Activated T-helper 17 cell treated with anti-CD3 and anti-CD28 coated beads, Interleukin-2, amount 50 U/mL, for 72 hours (primary cell): ENCODE data around the gene TLL2. TPM values are rescaled to one million over a fixed set of nuclear protein-coding genes. Genes with fewer than 3 reads are reported as not detected.

ENCODE experiments used
- ATAC-seq: fragments of 150-1000 bp; cut with Tn5 transposase; replicated peaks from 2 replicates; pipeline ENCODE4 v1.10.0; 2021; ENCODE audit warnings: mild to moderate bottlenecking, moderate library complexity
- H3K27ac Mint-ChIP-seq: one replicate; pipeline ENCODE4 v1.8.0; 2022; ENCODE audit warnings: mixed read lengths
- H3K27me3 Mint-ChIP-seq: one replicate; pipeline ENCODE4 v1.8.0; 2022; ENCODE audit warnings: mixed read lengths
- H3K36me3 Mint-ChIP-seq: one replicate; pipeline ENCODE4 v1.8.0; 2022; ENCODE audit warnings: low read depth, mild to moderate bottlenecking, mixed read lengths
- H3K4me1 Mint-ChIP-seq: one replicate; pipeline ENCODE4 v1.8.0; 2022; ENCODE audit warnings: mixed read lengths
- H3K4me3 Mint-ChIP-seq: one replicate; pipeline ENCODE4 v1.8.0; 2022; ENCODE audit warnings: mild to moderate bottlenecking, mixed read lengths
- H3K9me3 Mint-ChIP-seq: one replicate; pipeline ENCODE4 v1.8.0; 2022; ENCODE audit warnings: mixed read lengths
- total RNA-seq, 2 donors: library from RNA; stranded (reverse); gene quantifications; one replicate each; pipeline ENCODE4 v1.2.3, GENCODE V29; 2022

The TLL2 gene
- total RNA-seq, 2 donors from 2014 or later: not detected

DNA sequence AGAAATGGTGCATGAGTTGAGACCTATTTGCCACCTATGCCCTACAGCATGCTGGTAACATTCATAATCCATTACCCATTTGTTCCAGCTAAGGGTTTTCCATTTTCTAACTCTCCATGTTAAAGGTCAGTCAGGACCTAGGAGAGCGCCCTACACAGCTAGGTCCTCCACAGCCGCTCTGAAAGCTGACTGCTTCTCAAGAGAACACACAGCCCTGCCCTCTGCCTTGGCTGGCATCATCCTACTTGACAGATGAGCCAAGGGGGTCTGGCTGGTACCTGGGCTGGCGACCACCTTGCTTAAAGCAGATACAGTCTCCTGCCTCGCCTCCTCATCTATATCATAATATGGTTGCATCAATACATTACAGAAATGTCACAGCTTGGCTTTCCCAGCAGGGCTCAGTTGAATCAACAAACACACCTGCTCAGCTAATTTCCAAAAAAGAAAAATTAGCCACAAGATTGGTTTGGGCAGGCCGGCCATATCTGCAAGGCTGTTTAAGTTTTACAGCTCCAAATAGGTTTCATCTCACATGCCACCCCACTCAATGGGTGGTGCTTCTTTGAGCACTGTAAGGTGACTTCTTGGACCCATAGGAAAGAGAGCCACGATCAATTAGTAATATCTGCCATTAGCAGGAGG lies 17.3 kb downstream of the TLL2 start:
- H3K4me1 Mint-ChIP-seq: no peaks in the 10 kb centered on the region
- H3K27ac Mint-ChIP-seq: no peak overlapping the region
- ATAC-seq: no peak
- H3K9me3 Mint-ChIP-seq: no peaks in the 10 kb centered on the region
- peaks cover 23% of the 10 kb centered on the region for H3K27me3 Mint-ChIP-seq
- H3K4me3 Mint-ChIP-seq: no peak overlapping the region
- no peaks in the 10 kb centered on the region for H3K36me3 Mint-ChIP-seq

DNA sequence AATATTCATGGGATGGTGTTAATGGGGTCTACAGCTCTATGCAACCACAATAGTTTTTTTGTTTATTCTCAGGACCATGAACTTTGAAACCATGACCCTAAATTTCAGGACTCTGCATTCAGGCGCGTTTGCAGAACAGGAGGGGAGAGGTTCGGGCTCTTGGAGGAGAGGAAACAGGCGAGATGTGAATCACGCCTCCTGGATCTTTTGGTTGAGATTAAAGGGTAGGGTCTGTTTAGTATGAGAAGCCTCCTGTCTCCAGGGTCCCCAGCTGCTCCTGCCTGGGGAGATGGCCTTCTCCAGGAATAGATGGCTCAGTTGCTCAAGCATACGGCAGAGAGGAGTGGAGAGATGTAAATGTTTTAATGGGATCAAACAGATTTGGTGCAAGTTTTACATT lies 18.2 kb downstream of the TLL2 start:
- H3K9me3 Mint-ChIP-seq: no peaks in the 10 kb centered on the region
- no peak overlapping the region for H3K4me3 Mint-ChIP-seq
- peaks cover 21% of the 10 kb centered on the region for H3K27me3 Mint-ChIP-seq
- H3K4me1 Mint-ChIP-seq: no peaks in the 10 kb centered on the region
- ATAC-seq: no peak
- no peaks in the 10 kb centered on the region for H3K36me3 Mint-ChIP-seq
- H3K27ac Mint-ChIP-seq: no peak overlapping the region

DNA sequence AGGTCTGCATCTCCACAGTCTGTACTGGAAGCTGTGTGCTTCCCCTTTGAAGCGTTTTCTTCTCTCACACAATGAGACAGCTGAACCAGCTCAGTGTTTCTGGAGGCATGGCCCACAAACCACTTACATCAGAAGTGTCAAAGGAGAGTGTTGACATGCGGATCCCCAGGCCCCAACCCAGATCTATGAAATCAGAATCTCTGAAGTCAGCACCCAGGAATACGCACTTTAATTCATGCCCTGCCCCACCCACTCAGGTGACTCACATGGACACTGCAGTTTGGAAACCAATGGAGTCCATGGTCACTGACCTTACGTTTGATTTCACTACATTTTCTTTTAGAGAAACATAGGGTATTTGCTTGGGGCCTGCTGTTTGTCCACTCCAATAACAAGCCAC lies 19.0 kb downstream of the TLL2 start:
- peaks cover 21% of the 10 kb centered on the region for H3K27me3 Mint-ChIP-seq
- H3K4me3 Mint-ChIP-seq: no peak overlapping the region
- no peaks in the 10 kb centered on the region for H3K4me1 Mint-ChIP-seq
- no peaks in the 10 kb centered on the region for H3K9me3 Mint-ChIP-seq
- no peaks in the 10 kb centered on the region for H3K36me3 Mint-ChIP-seq
- ATAC-seq: no peak
- H3K27ac Mint-ChIP-seq: no peak overlapping the region

DNA sequence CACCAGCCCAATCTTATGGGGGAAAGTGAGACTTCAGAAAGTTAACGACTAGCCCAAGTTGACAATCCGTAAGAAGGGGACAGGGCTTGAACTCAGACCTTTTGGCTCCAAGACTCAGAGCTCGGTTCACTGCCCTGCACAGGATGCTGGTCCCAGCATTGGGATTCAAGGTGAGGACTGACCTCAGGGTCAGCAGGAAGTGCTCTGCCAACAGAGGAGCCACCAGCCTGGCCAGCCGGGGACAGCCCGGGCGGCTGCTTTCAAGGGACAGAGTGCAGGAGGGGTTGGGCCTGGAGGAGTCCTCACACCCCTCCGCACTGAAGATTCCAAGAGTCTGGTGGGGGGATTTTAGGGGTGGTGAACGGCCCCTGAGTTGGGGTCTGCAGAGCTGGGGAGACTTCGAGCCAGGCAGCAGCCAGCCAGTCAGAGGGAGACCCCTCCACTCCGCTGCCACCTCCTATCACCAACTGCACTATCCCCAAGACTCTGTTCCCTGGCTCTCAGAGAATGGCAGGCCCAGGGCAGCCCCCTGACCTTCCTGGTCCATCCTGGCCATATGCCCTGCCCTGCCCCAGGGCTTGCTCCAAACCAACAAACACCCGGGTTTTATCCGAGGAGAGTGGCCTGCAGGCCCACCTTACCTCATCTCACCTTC lies 19.7 kb downstream of the TLL2 start:
- H3K27ac Mint-ChIP-seq: no peak overlapping the region
- no peak overlapping the region for H3K4me3 Mint-ChIP-seq
- no peaks in the 10 kb centered on the region for H3K9me3 Mint-ChIP-seq
- H3K27me3 Mint-ChIP-seq: peaks cover 24% of the 10 kb centered on the region
- no peaks in the 10 kb centered on the region for H3K36me3 Mint-ChIP-seq
- no peaks in the 10 kb centered on the region for H3K4me1 Mint-ChIP-seq
- ATAC-seq: no peak

DNA sequence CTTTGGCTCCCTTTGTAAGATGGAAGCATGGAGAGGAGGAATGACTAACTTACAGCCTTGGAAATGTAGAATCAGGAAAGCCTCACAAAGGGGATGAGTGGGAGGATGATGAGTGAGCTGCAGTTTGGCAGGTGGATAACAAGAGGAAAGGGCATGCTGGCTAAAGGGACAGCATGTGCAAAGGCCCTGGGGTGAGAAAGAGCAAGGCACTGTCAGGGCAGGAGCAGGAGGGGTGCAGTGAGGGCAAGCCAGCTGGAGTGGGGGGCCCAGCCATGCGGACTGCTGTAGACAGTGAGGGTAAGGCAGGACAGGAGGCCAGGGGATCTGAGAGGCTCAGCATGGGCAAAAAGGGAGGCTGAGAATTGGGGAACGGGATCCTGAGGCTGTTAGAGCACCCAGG lies 20.5 kb downstream of the TLL2 start:
- ATAC-seq: no peak
- Mint-ChIP-seq H3K4me3 (no peak overlapping the region), H3K27ac (no peak overlapping the region), H3K9me3 (no peaks in the 10 kb centered on the region), H3K36me3 (no peaks in the 10 kb centered on the region), H3K27me3 (peaks cover 27% of the 10 kb centered on the region), H3K4me1 (no peaks in the 10 kb centered on the region)

DNA sequence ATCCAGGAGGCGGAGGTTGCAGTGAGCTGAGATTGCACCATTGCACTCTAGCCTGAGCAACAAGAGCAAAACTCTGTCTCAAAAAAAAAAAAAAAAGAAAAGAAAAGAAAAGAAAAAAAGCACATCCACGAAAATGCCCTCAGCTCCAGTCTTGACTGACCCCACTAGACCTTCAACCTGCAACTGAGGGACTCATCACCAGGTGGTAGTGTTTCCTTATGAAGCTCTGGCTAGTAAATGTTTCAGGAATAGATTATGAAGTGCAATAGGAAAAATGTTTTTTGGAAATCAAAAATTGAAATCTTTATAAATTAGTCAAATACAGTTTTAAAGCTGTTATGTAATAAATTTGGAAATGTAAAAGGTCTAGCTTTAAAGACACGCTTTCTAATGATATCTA lies 22.4 kb downstream of the TLL2 start:
- Mint-ChIP-seq H3K9me3 (no peaks in the 10 kb centered on the region), H3K27me3 (peaks cover 28% of the 10 kb centered on the region), H3K27ac (no peak overlapping the region), H3K4me1 (no peaks in the 10 kb centered on the region), H3K36me3 (no peaks in the 10 kb centered on the region), H3K4me3 (no peak overlapping the region)
- ATAC-seq: no peak

DNA sequence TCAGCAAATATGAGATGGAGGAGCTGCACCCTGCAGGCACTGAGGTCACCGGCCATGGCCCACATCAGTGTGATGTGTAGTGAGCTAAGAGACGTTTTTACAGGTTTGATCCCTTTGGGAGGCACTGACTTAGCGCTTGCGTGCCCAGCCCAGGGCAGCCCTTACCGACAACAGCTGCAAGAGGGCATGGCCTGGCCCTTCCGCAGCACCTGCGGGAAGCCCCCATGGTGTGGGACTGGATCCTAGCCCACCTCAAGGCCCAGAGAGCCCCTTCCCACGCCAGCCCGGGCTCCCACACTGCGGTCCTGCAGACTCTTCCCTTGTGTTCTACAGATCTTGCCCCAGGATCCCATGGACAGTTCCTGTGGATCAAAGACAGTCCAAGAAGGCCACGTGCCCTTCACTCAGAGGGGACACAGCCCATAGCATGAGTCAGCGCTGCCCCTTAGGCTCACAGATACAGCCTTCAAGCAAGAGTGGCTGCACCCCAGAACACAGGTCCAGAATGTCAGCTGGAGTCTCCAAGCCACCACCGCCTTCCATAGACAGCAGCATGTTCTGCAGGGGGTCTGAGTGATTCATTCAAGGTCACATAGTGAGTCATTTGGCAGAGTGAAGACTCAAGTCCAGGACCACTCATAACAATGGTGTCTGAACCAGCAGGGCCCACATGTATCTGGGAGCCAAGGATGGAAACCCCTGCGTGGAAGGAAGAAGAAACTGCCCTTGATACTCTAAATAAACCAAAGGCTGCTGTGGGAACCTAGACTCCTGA lies 25.4 kb downstream of the TLL2 start:
- H3K4me1 Mint-ChIP-seq: no peaks in the 10 kb centered on the region
- no peak for ATAC-seq
- no peak overlapping the region for H3K27ac Mint-ChIP-seq
- peaks cover 21% of the 10 kb centered on the region for H3K27me3 Mint-ChIP-seq
- no peaks in the 10 kb centered on the region for H3K9me3 Mint-ChIP-seq
- H3K4me3 Mint-ChIP-seq: no peak overlapping the region
- no peaks in the 10 kb centered on the region for H3K36me3 Mint-ChIP-seq

DNA sequence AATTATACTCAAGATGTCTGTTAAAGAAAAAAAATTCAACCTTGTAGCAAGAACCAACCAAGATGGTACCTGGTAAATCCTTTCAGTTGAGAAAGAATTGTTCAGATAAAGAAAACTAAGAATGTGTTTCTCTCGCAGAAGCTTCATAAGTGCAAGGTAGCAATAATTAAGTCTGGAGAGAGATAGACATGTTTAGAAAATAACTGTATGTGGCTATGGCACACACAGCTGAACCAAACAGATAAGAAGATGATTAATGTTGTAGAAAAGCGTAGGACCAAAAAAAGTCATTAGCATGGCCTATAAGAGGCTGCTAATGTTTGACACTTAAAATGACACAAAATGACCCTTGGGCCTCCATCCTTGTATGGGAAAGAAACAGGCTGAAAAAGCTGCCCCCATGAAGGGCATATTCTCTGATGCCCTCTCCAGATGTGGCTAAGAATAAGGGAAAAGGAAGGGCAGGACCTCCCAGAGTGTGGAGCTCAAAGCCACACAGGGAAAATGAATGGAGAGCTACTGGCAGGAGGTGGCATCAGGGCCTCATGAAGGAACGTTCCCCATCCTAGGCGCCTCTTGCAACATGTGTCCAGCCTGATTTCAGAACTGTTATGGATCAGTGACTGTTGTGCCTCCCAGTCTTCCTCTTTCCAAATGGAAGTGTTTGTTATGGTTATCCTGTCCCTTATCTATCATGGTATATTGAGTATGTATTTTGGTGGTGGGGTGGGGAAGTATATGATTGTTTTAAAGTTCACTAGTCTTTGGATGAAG lies 30.7 kb downstream of the TLL2 start:
- no peak overlapping the region for H3K27ac Mint-ChIP-seq

DNA sequence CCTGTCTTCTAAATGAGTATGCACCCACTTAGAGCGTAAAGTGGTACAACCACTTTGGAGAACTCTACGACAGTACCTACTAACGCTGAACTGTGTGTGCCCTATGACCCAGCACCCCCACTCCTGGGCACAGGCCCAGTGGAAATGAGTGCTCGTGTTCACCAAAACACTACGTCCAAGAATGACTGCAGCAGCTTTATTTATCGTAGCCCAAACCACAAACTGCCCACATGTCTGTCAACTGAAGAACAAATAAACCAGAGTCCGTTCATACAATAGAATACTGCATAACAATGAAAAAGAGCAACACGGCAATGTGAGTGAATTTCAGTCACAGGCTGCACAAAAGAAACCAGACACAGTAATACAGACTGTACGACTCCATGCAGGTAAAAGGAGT lies 35.4 kb downstream of the TLL2 start:
- Mint-ChIP-seq H3K27me3 (peaks cover 18% of the 10 kb centered on the region), H3K4me1 (no peaks in the 10 kb centered on the region), H3K27ac (no peak overlapping the region), H3K9me3 (no peaks in the 10 kb centered on the region), H3K4me3 (no peak overlapping the region), H3K36me3 (no peaks in the 10 kb centered on the region)
- no peak for ATAC-seq

More for the DNA sequence above, 30.7 kb downstream of the TLL2 start:
- Mint-ChIP-seq H3K36me3 (no peaks in the 10 kb centered on the region), H3K9me3 (no peaks in the 10 kb centered on the region), H3K4me1 (no peaks in the 10 kb centered on the region), H3K27me3 (peaks cover 21% of the 10 kb centered on the region), H3K4me3 (no peak overlapping the region)
- no peak for ATAC-seq

DNA sequence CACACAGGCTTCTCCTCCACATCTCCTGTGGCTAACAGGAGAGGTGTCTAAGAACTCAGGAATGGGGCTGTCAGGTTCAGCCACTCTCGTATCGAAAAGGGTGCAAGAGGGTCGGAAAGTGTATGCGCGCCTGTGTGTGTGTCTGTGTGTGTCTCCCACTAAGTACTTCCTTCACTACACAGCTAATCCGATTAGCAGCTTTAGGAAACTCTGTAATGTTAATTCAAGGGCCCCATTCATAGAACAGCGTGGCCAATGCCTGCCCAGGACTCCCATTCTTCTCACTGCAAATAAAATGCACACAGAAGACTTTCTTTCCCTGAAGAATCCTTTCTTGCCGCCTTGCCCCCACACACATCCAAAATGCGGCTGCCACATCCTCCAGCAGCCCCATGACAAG lies 39.9 kb downstream of the TLL2 start:
- Mint-ChIP-seq H3K27me3 (peaks cover 17% of the 10 kb centered on the region), H3K9me3 (no peaks in the 10 kb centered on the region), H3K4me3 (no peak overlapping the region), H3K36me3 (no peaks in the 10 kb centered on the region), H3K4me1 (no peaks in the 10 kb centered on the region), H3K27ac (no peak overlapping the region)
- no peak for ATAC-seq

DNA sequence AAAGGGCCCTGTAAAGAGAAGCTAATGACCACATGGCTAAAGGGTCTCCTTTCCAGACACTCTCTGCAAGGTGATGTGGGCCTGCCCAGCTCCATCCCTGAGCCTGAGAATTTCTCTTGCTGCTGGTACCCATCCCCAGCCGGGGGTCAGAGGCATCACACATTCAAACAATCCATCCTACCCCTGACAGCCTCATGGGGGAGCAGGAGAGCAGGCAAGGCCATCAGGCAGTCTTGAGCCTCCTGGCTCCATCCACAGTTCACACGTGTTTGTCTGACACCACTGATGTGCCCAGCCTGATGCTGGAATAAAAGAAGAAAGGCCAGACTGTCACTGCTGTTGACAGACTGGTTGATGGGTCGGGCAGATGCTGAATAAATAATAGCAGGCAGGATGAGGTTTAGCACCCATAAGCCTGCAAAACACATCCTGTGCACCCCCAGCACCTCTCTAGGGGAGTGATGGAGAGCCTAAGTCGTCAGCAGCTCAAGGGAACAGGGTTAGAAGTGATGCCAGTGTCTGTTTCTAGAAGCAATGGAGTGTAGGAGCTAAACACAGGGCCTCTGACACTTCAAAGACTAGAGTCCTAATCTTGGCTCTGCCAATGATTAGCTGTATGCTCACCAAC lies 43.5 kb downstream of the TLL2 start:
- Mint-ChIP-seq H3K9me3 (no peaks in the 10 kb centered on the region), H3K36me3 (no peaks in the 10 kb centered on the region), H3K27me3 (peaks cover 21% of the 10 kb centered on the region), H3K4me1 (no peaks in the 10 kb centered on the region), H3K4me3 (no peak overlapping the region), H3K27ac (no peak overlapping the region)
- peak; percentile 68 for ATAC-seq

DNA sequence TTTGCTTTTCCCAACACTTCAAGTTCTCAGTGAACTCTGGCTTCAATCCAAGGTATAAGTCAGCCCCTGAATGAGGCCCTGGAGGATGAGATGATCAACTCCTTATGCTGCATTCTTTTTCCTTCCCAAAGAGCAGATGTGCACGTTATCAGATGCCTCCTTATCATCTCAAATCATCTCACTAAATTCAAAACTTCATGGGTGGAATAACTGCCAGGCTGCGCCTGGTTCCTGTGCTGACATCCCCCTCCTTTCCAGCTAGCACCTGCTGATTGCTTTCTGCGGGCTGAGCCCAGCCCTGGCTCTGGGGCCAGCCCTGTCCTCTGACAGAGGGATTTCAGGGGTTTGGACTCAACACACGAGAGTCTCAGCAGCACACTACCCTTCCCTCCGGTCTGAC lies 44.9 kb downstream of the TLL2 start:
- Mint-ChIP-seq H3K27me3 (peaks cover 18% of the 10 kb centered on the region), H3K36me3 (no peaks in the 10 kb centered on the region), H3K9me3 (no peaks in the 10 kb centered on the region), H3K4me1 (no peaks in the 10 kb centered on the region), H3K4me3 (no peak overlapping the region), H3K27ac (no peak overlapping the region)
- ATAC-seq: no peak

DNA sequence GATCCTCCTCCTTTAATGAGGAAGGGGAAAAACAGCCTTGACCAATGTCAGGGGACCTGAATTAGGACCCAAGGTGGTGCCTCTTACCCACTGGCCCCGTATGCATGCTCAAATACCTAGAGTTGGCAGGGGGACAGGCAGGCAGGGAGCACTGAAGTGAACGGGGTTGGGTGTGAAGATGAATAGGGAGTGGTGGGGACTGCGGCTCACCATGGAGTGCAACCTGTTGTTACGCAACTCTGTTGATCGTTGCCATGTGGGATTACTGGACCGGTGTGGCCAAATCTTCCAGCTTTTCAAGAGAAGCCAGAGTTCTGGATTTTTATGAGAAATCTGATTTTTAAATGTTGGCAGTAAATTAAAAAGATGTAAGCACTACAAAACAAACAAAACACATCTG lies 48.1 kb downstream of the TLL2 start:
- Mint-ChIP-seq H3K27ac (no peak overlapping the region), H3K36me3 (no peaks in the 10 kb centered on the region), H3K4me3 (no peak overlapping the region), H3K27me3 (peaks cover 26% of the 10 kb centered on the region), H3K9me3 (peaks cover 2% of the 10 kb centered on the region), H3K4me1 (no peaks in the 10 kb centered on the region)
- ATAC-seq: no peak

DNA sequence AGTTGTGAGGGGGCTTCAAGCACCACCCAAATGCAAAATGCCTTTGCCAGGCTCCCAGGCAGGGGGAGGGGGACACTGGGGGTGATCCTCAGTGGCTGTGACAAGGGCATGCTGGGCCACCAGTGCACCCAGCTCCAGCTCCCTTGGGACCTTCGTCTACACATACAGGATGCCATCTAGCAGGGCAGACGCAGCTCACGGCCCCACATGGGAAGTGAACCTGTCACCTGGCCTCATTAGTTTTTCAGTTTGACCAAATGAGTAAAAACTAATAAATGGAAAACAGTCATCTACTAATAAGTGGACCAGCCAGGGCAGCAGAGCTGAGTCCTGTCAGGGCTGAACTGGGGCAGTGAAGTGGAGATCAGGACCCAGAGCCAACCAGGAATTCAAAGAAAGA lies 50.2 kb downstream of the TLL2 start:
- Mint-ChIP-seq H3K27me3 (peaks cover 14% of the 10 kb centered on the region), H3K9me3 (peaks cover 4% of the 10 kb centered on the region), H3K27ac (no peak overlapping the region), H3K36me3 (no peaks in the 10 kb centered on the region), H3K4me1 (no peaks in the 10 kb centered on the region), H3K4me3 (no peak overlapping the region)
- no peak for ATAC-seq
